ENCODE results near the gene REG1B. TPM values are rescaled to one million over a fixed set of nuclear protein-coding genes. Genes with fewer than 3 reads are reported as not detected.

Gene REG1B
- total RNA-seq, 4 donors from 2014 or later, result not detected

DNA sequence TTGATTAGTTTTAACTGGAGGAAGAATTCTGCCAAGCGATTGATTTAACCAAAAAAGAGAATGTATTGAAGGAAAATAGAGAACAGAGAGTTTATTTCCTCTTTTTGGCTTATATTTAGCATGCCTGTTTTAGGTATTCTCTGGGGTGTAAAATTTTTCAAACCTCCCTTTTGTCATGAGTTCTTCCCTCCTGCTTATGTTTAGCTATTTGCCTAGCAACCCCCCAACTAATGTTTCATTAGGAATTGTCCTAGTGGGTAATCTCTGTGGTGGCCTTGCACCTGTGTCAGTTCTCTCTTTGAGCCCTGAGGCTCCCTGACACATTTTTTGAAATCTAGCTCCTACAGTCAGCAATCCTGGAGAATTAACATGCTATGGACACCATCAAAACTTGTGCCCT lies 12.5 kb upstream of the REG1B start:
- no peak for TF ChIP-seq POLR2AphosphoS5 (IDR thresholded peaks at IDR 0.05)
- no peak for TF ChIP-seq CTCF (IDR thresholded peaks at IDR 0.05)
- TF ChIP-seq EP300 (IDR thresholded peaks at IDR 0.05), result no peak
- no peak for TF ChIP-seq POLR2A (IDR thresholded peaks at IDR 0.05; ENCODE audit: low read depth)
- no peaks in the 10 kb centered on the region for H3K27me3 ChIP-seq
- no peak overlapping the region for H3K4me3 ChIP-seq
- H3K9me3 ChIP-seq, result peaks cover 0 to 11% (median 4%) of the 10 kb centered on the region in 4 donors
- H3K27ac ChIP-seq (replicated peaks in 1 of 4), result no peak overlapping the region
- no peaks in the 10 kb centered on the region for H3K36me3 ChIP-seq
- 97% methylated on average over 1 of the region's 1 CpG for WGBS
- intact Hi-C loops (cut with DNase I), result no loop called here
- no peak for DNase-seq (ENCODE audit: extremely low spot score)
- no peaks in the 10 kb centered on the region for H3K4me1 ChIP-seq

- no peak for DNase-seq (ENCODE audit: extremely low spot score)
- Histone ChIP-seq H3K27ac (replicated peaks in 1 of 4) (no peak overlapping the region), H3K4me3 (no peak overlapping the region), H3K27me3 (no peaks in the 10 kb centered on the region), H3K9me3 (peaks cover 0 to 11% (median 4%) of the 10 kb centered on the region in 4 donors), H3K4me1 (no peaks in the 10 kb centered on the region), H3K36me3 (no peaks in the 10 kb centered on the region)
- intact Hi-C loops (cut with DNase I), result no loop called here
- no peak for TF ChIP-seq CTCF (IDR thresholded peaks at IDR 0.05)
- 59% methylated on average over 7 of the region's 7 CpGs for WGBS
Measured at GRCh38 chr2:79099140-79099686, 11.4 kb upstream of the REG1B start.

GRCh38 chr2:79097843-79098242 lies 10.1 kb upstream of the REG1B start:
- no peak for DNase-seq (ENCODE audit: extremely low spot score)

DNA sequence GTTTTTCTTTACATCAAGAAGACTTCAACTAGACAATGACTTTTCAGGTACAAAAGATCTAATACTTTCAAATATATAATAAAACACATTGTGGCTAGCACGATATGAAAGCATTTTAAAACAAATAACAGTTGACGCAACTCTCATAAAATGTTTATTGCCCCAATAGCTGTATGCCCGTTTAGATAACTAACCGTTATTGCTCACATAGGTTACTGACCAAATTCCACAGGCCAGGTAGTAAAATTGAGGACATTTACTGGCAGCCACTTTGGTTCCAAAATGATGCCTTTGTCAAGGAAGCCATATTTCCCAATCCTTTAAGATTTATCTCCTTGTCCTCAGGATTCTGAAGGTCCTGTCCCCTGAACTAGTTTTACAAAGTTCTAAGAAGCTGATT lies 2.9 kb upstream of the REG1B start:
- no peaks in the 10 kb centered on the region for H3K27me3 ChIP-seq
- H3K4me1 ChIP-seq, result no peaks in the 10 kb centered on the region
- intact Hi-C loops (cut with DNase I), result no loop called here
- no peak overlapping the region for H3K27ac ChIP-seq (replicated peaks in 1 of 4)
- no peak for DNase-seq (ENCODE audit: extremely low spot score)
- H3K4me3 ChIP-seq, result no peak overlapping the region
- H3K36me3 ChIP-seq, result no peaks in the 10 kb centered on the region
- H3K9me3 ChIP-seq, result no peaks in the 10 kb centered on the region
- TF ChIP-seq POLR2AphosphoS5 (IDR thresholded peaks at IDR 0.05) (no peak), CTCF (IDR thresholded peaks at IDR 0.05) (no peak), EP300 (IDR thresholded peaks at IDR 0.05) (no peak), POLR2A (IDR thresholded peaks at IDR 0.05; ENCODE audit: low read depth) (no peak)
- 83% methylated on average over 4 of the region's 4 CpGs for whole genome bisulfite sequencing

More at GRCh38 chr2:79097843-79098242, 10.1 kb upstream of the REG1B start:
- Histone ChIP-seq H3K36me3 (no peaks in the 10 kb centered on the region), H3K4me3 (no peak overlapping the region), H3K4me1 (no peaks in the 10 kb centered on the region), H3K27ac (replicated peaks in 1 of 4) (no peak overlapping the region), H3K27me3 (no peaks in the 10 kb centered on the region), H3K9me3 (peaks cover 0 to 11% (median 4%) of the 10 kb centered on the region in 4 donors)
- intact Hi-C loops (cut with DNase I), result no loop called here
- no peak for TF ChIP-seq CTCF (IDR thresholded peaks at IDR 0.05)
- TF ChIP-seq POLR2A (IDR thresholded peaks at IDR 0.05; ENCODE audit: low read depth), result no peak
- no peak for TF ChIP-seq EP300 (IDR thresholded peaks at IDR 0.05)
- no peak for TF ChIP-seq POLR2AphosphoS5 (IDR thresholded peaks at IDR 0.05)
- 86% methylated on average over 6 of the region's 6 CpGs for WGBS

DNA sequence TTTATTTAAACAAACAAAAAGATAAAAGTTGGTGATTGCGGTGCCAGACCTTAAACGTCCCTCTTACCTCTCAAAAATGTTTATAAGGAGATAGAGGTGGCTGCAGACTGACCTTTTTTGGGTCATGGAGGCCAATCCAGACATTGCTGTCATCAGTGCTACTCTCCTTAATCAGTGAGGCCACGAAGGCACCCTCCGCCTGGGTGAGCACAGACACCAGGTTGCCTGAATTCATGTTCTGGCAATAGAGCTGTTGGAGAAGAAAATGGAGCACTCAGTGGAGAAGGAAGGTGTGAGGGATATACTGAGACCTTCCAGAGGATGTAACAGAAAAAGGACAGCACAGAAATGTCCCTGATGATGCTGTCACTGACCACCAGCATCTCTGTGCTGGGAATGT lies 1.5 kb downstream of the REG1B start:
- H3K9me3 ChIP-seq, result no peaks in the 10 kb centered on the region
- 61% methylated on average over 4 of the region's 4 CpGs for WGBS
- H3K4me1 ChIP-seq, result no peaks in the 10 kb centered on the region
- peaks cover 0 to 3% (median 0%) of the 10 kb centered on the region in 4 donors for H3K27me3 ChIP-seq
- TF ChIP-seq CTCF (IDR thresholded peaks at IDR 0.05), result no peak
- no peak for TF ChIP-seq POLR2AphosphoS5 (IDR thresholded peaks at IDR 0.05)
- TF ChIP-seq POLR2A (IDR thresholded peaks at IDR 0.05; ENCODE audit: low read depth), result no peak
- TF ChIP-seq EP300 (IDR thresholded peaks at IDR 0.05), result no peak
- H3K27ac ChIP-seq (replicated peaks in 1 of 4), result no peak overlapping the region
- no peak overlapping the region for H3K4me3 ChIP-seq
- no peak for DNase-seq (ENCODE audit: extremely low spot score)
- H3K36me3 ChIP-seq, result no peaks in the 10 kb centered on the region
- intact Hi-C loops (cut with DNase I), result no loop called here
